HepG2 (cell line): ENCODE data around the gene EHBP1. TPM values are rescaled to one million over a fixed set of nuclear protein-coding genes. Genes with fewer than 3 reads are reported as not detected.

Experiments used
- ATAC-seq: fragments of 200-7000 bp; cut with Tn5 transposase; 3 replicates; pipeline ENCODE4 v1.9.1; 2020; ENCODE audit warnings: mild to moderate bottlenecking, moderate library complexity
- BruUV-seq: library from RNA; stranded (reverse); fragments of 400-500 nt; replicated peaks from 2 replicates; lab custom pipeline; 2021; lab: Mats Ljungman, UMichigan
- CTCF ChIA-PET: fragments of 300-600 bp; formaldehyde crosslinking; extraction: SDS; loops from one replicate; lab custom pipeline; 2021; ENCODE audit warnings: low total read pairs, inconsistent platforms, low intra/inter-chr PET ratio; lab: Yijun Ruan, JAX
- POLR2A ChIA-PET: fragments of 350-600 bp; sonication (Branson Sonifier 250); formaldehyde crosslinking; loops from one replicate; lab custom pipeline; 2020; ENCODE audit warnings: antibody characterized with exemption, inconsistent platforms; lab: Yijun Ruan, JAX
- DNase-seq: peaks from one replicate; pipeline ENCODE4 v3.0.0-alpha.2; 2015; ENCODE audit warnings: low spot score
- FAIRE-seq: peaks from 3 replicates; lab custom pipeline; 2011; peaks lifted over from hg19 to GRCh38; lab: Jason Lieb, UNC
- H2AFZ ChIP-seq: one replicate; pipeline ENCODE4 v1.6.1; 2011; ENCODE audit warnings: low read length, inconsistent platforms
- H3K27ac ChIP-seq: fragments of 300-600 bp; 3 replicates; pipeline ENCODE4 v1.8.0; 2011; ENCODE audit warnings: mixed run types, mild to moderate bottlenecking, mixed read lengths, low read length, inconsistent platforms; ENCODE audit not compliant: insufficient read depth; ENCODE audit errors: extremely low read length
- H3K27me3 ChIP-seq, 2 experiments: fragments of 200-600 bp in 1 of 2; 2 replicates in 1 of 2; 3 replicates in 1 of 2; pipeline versions ENCODE4 v1.6.0 to v1.8.0; 2011; ENCODE audit warnings: low read length in 2 of 2, mild to moderate bottlenecking in 2 of 2, moderate library complexity in 2 of 2, inconsistent platforms in 1 of 2; ENCODE audit not compliant: insufficient read depth in 2 of 2, control insufficient read depth in 1 of 2
- H3K36me3 ChIP-seq, 2 experiments: fragments of 200-600 bp in 1 of 2; replicated peaks in 1 of 2; 2 replicates in 1 of 2; 3 replicates in 1 of 2; pipeline versions ENCODE4 v1.5.1 to v1.8.0; 2011; ENCODE audit warnings: low read length in 2 of 2, inconsistent platforms in 1 of 2; ENCODE audit not compliant: insufficient read depth in 2 of 2, control insufficient read depth in 1 of 2
- H3K4me1 ChIP-seq: 2 replicates; pipeline ENCODE4 v1.5.1; 2012; ENCODE audit warnings: low read length, inconsistent platforms; ENCODE audit not compliant: insufficient read depth
- H3K4me2 ChIP-seq: 2 replicates; pipeline ENCODE4 v1.6.0; 2011; ENCODE audit warnings: low read depth, low read length, inconsistent platforms
- H3K4me3 ChIP-seq, 3 experiments: fragments of 200-600 bp in 1 of 3; sonication (generic), shearing (Covaris generic) in 1 of 3; replicated peaks in 1 of 3; 2 replicates each; pipeline ENCODE4 v1.5.1; 2011 to 2016; ENCODE audit warnings: low read length in 3 of 3, inconsistent platforms in 2 of 3, low read depth in 2 of 3, mild to moderate bottlenecking in 2 of 3, control low read depth in 1 of 3, mixed read lengths in 1 of 3; ENCODE audit not compliant: insufficient read depth in 1 of 3
- H3K79me2 ChIP-seq: one replicate; pipeline ENCODE4 v1.6.1; 2011; ENCODE audit warnings: low read length, inconsistent platforms; ENCODE audit not compliant: insufficient read depth
- H3K9ac ChIP-seq: 2 replicates; pipeline ENCODE4 v1.6.0; 2011; ENCODE audit warnings: mild to moderate bottlenecking, low read depth, low read length, inconsistent platforms; ENCODE audit not compliant: insufficient read depth
- H3K9me3 ChIP-seq: 2 replicates; pipeline ENCODE4 v1.5.1; 2012; ENCODE audit warnings: mild to moderate bottlenecking, low read length
- H4K20me1 ChIP-seq: 2 replicates; pipeline ENCODE4 v1.6.0; 2011; ENCODE audit warnings: inconsistent platforms, mild to moderate bottlenecking, low read length, moderate library complexity; ENCODE audit not compliant: insufficient read depth
- FOXO1 ChIP-seq: sonication (generic); formaldehyde crosslinking; IDR thresholded peaks from 2 replicates; pipeline ENCODE4 v1.4.0; 2020; ENCODE audit warnings: missing genetic modification reagents
- GTF2F1 ChIP-seq: fragments of 150-350 bp; IDR thresholded peaks from 2 replicates; pipeline ENCODE4 v1.6.1; 2014; ENCODE audit warnings: low read length
- HDAC2 ChIP-seq: sonication (generic); formaldehyde crosslinking; IDR thresholded peaks from 2 replicates; pipeline ENCODE4 v1.4.0; 2020; ENCODE audit warnings: missing genetic modification reagents
- KDM5A ChIP-seq: fragments of 200-600 bp; sonication (generic); IDR thresholded peaks from 2 replicates; pipeline ENCODE4 v1.7.0; 2018; ENCODE audit warnings: antibody characterized with exemption, mild to moderate bottlenecking, low read length, borderline replicate concordance
- RELA ChIP-seq: sonication (generic); formaldehyde crosslinking; IDR thresholded peaks from 2 replicates; pipeline ENCODE4 v1.4.0; 2020; ENCODE audit warnings: missing genetic modification reagents
- ZFP62 ChIP-seq: sonication (generic); formaldehyde crosslinking; IDR thresholded peaks from 2 replicates; pipeline ENCODE4 v1.4.0; 2020; ENCODE audit warnings: missing genetic modification reagents
- ZNF652 ChIP-seq: IDR thresholded peaks from 2 replicates; pipeline ENCODE4 v1.6.1; 2016; ENCODE audit warnings: low read depth, borderline replicate concordance
- WGBS: methylation state at CpG from one replicate; pipeline ENCODE4 v1.1.6; 2017; ENCODE audit warnings: low lambda C conversion rate; 5-methylcytosine and 5-hydroxymethylcytosine counted together
- in situ Hi-C: cut with HindIII; loops from 2 replicates; pipeline ENCODE4 v1.10.0; 2017; ENCODE audit warnings: low pct_unique_long_range_greater_than_20kb; ENCODE audit not compliant: extremely low pct_ligation_motif_present
- intact Hi-C: fragments of 100-400 bp; cut with micrococcal nuclease; formaldehyde crosslinking; loops from one replicate; pipeline ENCODE4 v1.10.0; 2022; ENCODE audit not compliant: unreplicated experiment
- polyA plus RNA-seq, 8 experiments: library from polyadenylated mRNA; depleted of rRNA in 3 of 8; stranded (reverse) in 7 of 8; unstranded in 1 of 8; fragments of >200 nt; fragmentation: Illumina TruSeq in 4 of 8; extraction: Trizol in 4 of 8; gene quantifications; 2 replicates each; pipeline versions ENCODE4 v1.2.1 to v1.2.3, GENCODE V29; 2011 to 2016; ENCODE audit warnings: low read depth in 4 of 8, missing spikeins in 1 of 8, mixed read lengths in 1 of 8; ENCODE audit not compliant: insufficient read depth in 1 of 8
- total RNA-seq, 5 experiments: library from RNA; depleted of rRNA; stranded (reverse); fragments of >200 nt; fragmentation: Illumina TruSeq; extraction: Trizol; gene quantifications; 2 replicates each; pipeline ENCODE4 v1.2.3, GENCODE V29; 2016; ENCODE audit warnings: low read depth in 1 of 5
- TF ChIP-seq, protein P1 (sequence below): sonication (generic); formaldehyde crosslinking; IDR thresholded peaks from 2 replicates; pipeline ENCODE4 v1.9.0; 2021; ENCODE audit warnings: missing genetic modification reagents, borderline replicate concordance

The EHBP1 gene
- total and polyA plus RNA-seq, 2 of the 13 experiments (the other 11 are each of a cell fraction or from before 2014, with no cell fraction given): 93.5 to 146 TPM

DNA sequence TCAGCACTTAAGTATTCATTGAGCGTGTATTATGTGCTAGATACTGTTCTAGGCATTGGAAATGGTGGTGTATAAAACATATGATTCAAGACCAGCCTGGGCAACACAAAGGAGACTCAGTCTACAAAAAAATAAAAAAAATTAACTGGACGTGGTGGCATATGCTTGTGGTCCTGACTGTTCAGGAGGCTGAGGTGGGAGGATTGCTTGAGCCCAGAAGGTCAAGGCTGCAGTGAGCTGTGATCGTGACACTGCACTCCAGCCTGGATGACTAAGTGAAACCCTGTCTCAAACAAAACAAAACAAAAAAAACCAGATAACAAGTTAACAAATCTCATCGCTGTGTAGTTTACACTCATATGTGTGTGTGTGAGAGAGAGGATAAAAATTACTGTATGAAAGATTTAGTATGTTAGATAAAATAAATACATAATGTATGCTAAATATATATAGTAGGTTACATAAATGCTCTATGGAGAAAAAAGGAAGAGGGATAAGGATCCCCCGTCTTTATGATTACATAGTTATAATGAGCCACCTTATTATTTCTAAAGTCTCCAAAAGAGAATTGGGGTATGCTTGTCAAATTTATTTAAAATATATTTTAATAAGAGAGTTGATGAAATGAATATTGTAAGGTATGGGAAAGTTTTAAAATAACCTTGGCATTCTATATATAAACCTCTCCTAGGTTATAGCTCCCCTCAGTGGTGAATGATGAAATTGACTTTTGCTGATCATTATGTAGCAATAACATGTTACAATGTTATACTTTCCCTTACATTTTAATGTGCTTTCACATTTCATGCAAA is 69.2 kb downstream of the EHBP1 start (continued):
- TF ChIP-seq, protein P1, sequence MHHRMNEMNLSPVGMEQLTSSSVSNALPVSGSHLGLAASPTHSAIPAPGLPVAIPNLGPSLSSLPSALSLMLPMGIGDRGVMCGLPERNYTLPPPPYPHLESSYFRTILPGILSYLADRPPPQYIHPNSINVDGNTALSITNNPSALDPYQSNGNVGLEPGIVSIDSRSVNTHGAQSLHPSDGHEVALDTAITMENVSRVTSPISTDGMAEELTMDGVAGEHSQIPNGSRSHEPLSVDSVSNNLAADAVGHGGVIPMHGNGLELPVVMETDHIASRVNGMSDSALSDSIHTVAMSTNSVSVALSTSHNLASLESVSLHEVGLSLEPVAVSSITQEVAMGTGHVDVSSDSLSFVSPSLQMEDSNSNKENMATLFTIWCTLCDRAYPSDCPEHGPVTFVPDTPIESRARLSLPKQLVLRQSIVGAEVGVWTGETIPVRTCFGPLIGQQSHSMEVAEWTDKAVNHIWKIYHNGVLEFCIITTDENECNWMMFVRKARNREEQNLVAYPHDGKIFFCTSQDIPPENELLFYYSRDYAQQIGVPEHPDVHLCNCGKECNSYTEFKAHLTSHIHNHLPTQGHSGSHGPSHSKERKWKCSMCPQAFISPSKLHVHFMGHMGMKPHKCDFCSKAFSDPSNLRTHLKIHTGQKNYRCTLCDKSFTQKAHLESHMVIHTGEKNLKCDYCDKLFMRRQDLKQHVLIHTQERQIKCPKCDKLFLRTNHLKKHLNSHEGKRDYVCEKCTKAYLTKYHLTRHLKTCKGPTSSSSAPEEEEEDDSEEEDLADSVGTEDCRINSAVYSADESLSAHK (CRISPR knock-in tag): no peak
- peak; percentile 81 for TF ChIP-seq HDAC2 (CRISPR knock-in tag)
- TF ChIP-seq GTF2F1: no peak
- peak; percentile 52; the same call in 1 of the 2 replicates for TF ChIP-seq ZNF652 (CRISPR knock-in tag)
- no peak for TF ChIP-seq ZFP62
- TF ChIP-seq FOXO1 (CRISPR knock-in tag): peak; percentile 27; the same call in 1 of the 2 replicates

DNA sequence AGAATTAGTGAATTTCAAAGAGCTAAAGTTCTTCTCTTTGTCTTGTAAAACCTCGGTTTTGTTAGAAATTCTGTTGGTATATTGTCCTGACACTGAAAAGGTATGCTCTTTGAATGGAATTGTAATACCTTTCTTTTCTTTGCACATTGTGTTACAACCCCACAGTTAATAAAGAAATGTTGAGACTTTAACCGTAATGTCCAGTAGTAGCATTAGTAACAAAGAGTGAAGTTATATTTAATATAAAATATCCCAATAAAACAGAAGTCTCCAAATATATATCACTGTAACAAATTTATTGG is 69.8 kb downstream of the EHBP1 start:
- ATAC-seq (no peak), FAIRE-seq (peak; percentile 4), DNase-seq (no peak)
- H3K9me3 ChIP-seq: no peaks in the 10 kb centered on the region
- no peaks in the 10 kb centered on the region for H3K27me3 ChIP-seq
- peaks cover 18% of the 10 kb centered on the region for H3K4me1 ChIP-seq
- no peak overlapping the region for H3K4me3 ChIP-seq
- peaks cover 13 to 51% of the 10 kb centered on the region in 2 experiments for H3K36me3 ChIP-seq
- no TSS peak for BruUV-seq
- H4K20me1 ChIP-seq: peaks cover 4% of the 10 kb centered on the region; the same call in 1 of the 2 replicates
- H3K9ac ChIP-seq: no peak overlapping the region
- H3K27ac ChIP-seq: no peak overlapping the region
- H2AFZ ChIP-seq: no peak overlapping the region
- 35% methylated on average over 2 of the region's 2 CpGs for WGBS
- ChIA-PET CTCF (interaction anchor here (1.1 to 2.4 kb wide), 3 partner anchors 307 to 352 kb away, joined by 3 to 34 read pairs (median 7); no protein-coding TSS in a partner anchor), POLR2A (interaction anchor here (0.8 to 2.8 kb wide), 6 partner anchors 13 to 319 kb away, joined by 3 to 18 read pairs (median 5); no protein-coding TSS in a partner anchor)
- in situ Hi-C loops (loop anchor here (5.0 kb wide), 1 partner anchor 318 kb away; no protein-coding TSS in a partner anchor), intact Hi-C loops (loop anchor here (1.0 to 2.0 kb wide), 4 partner anchors 71 to 352 kb away; partner anchors contain the start of gene EHBP1)
- peaks cover 65% of the 10 kb centered on the region for H3K79me2 ChIP-seq
- TF ChIP-seq KDM5A: 0 out of 2 replicates have a peak, but pooled peaks have one; percentile 11
- TF ChIP-seq RELA: no peak
- no peak overlapping the region for H3K4me2 ChIP-seq
